Measurements from ENCODE around the gene ITPK1. TPM values are rescaled to one million over a fixed set of nuclear protein-coding genes. Genes with fewer than 3 reads are reported as not detected.

The ITPK1 gene
- total and polyA plus RNA-seq, 7 experiments from 2014 or later = 10.2 to 71.8 (median 21.3) TPM

GRCh38 chr14:92949496-92950192 is 166.1 kb downstream of the ITPK1 start:
- ATAC-seq (no peak), DNase-seq (no peak)
- H3K4me1 Mint-ChIP-seq = peaks cover 0 to 9% (median 5%) of the 10 kb centered on the region in 7 donors
- H3K36me3 Mint-ChIP-seq = peaks cover 0 to 33% (median 6%) of the 10 kb centered on the region in 5 donors
- POLR2A ChIA-PET = no interaction called here
- H3K4me3 ChIP-seq (ENCODE audit: low read length) = no peak overlapping the region
- intact Hi-C loops (cut with micrococcal nuclease) = no loop called here
- CTCF ChIA-PET = no interaction called here
- H3K4me1 ChIP-seq (ENCODE audit: control insufficient read depth in 2 of 2, insufficient read depth in 2 of 2, low read length in 2 of 2) = no peaks in the 10 kb centered on the region
- H3K9me3 Mint-ChIP-seq = peaks cover 0 to under 1% (median 0%) of the 10 kb centered on the region in 11 donors
- H3K27me3 ChIP-seq (ENCODE audit: control insufficient read depth in 2 of 2, insufficient read depth in 2 of 2, low read length in 2 of 2) = no peaks in the 10 kb centered on the region
- H3K36me3 ChIP-seq (ENCODE audit: control insufficient read depth in 2 of 3, insufficient read depth in 3 of 3, low read length in 3 of 3) = peaks cover 0 to 59% (median 0%) of the 10 kb centered on the region in 3 experiments
- H3K9me3 ChIP-seq (ENCODE audit: control insufficient read depth in 2 of 3, low read length in 3 of 3) = no peaks in the 10 kb centered on the region
- H3K4me3 Mint-ChIP-seq = no peak overlapping the region
- H3K27ac ChIP-seq (ENCODE audit: low read depth, low read length) = no peak overlapping the region
- no peak overlapping the region for H3K27ac Mint-ChIP-seq
- H3K27me3 Mint-ChIP-seq = no peaks in the 10 kb centered on the region

GRCh38 chr14:92948647-92949046 is 167.1 kb downstream of the ITPK1 start:
- no peaks in the 10 kb centered on the region for H3K27me3 Mint-ChIP-seq
- no peak overlapping the region for H3K4me3 Mint-ChIP-seq
- Histone ChIP-seq H3K9me3 (ENCODE audit: control insufficient read depth in 2 of 3, low read length in 3 of 3) (no peaks in the 10 kb centered on the region), H3K27me3 (ENCODE audit: control insufficient read depth in 2 of 2, insufficient read depth in 2 of 2, low read length in 2 of 2) (no peaks in the 10 kb centered on the region), H3K27ac (ENCODE audit: low read depth, low read length) (no peak overlapping the region), H3K36me3 (ENCODE audit: control insufficient read depth in 2 of 3, insufficient read depth in 3 of 3, low read length in 3 of 3) (peaks cover 0 to 68% (median 0%) of the 10 kb centered on the region in 3 experiments), H3K4me3 (ENCODE audit: low read length) (no peak overlapping the region), H3K4me1 (ENCODE audit: control insufficient read depth in 2 of 2, insufficient read depth in 2 of 2, low read length in 2 of 2) (no peaks in the 10 kb centered on the region)
- no peak for DNase-seq
- ChIA-PET CTCF (no interaction called here), POLR2A (no interaction called here)
- peaks cover 0 to 9% (median 5%) of the 10 kb centered on the region in 7 donors for H3K4me1 Mint-ChIP-seq
- no peak overlapping the region for H3K27ac Mint-ChIP-seq
- intact Hi-C loops (cut with micrococcal nuclease) = no loop called here
- peaks cover 0 to 2% (median 0%) of the 10 kb centered on the region in 11 donors for H3K9me3 Mint-ChIP-seq
- ATAC-seq = no peak
- H3K36me3 Mint-ChIP-seq = peaks cover 2 to 34% (median 6%) of the 10 kb centered on the region in 5 donors

- ChIA-PET POLR2A (no interaction called here), CTCF (interaction anchor here (0.7 kb wide), 1 partner anchor 185 kb away, joined by 3 read pairs; no protein-coding TSS in a partner anchor)
Observed at GRCh38 chr14:92946847-92947545, 168.7 kb downstream of the ITPK1 start.

GRCh38 chr14:92945959-92946846 is 169.5 kb downstream of the ITPK1 start:
- ATAC-seq = no peak

More at GRCh38 chr14:92946847-92947545, 168.7 kb downstream of the ITPK1 start:
- no peak overlapping the region for H3K4me3 Mint-ChIP-seq
- H3K27ac Mint-ChIP-seq = no peak overlapping the region
- H3K36me3 ChIP-seq (ENCODE audit: control insufficient read depth in 2 of 3, insufficient read depth in 3 of 3, low read length in 3 of 3) = peaks cover 0 to 76% (median 0%) of the 10 kb centered on the region in 3 experiments
- no peak overlapping the region for H3K27ac ChIP-seq (ENCODE audit: low read depth, low read length)
- peaks cover 2 to 44% (median 6%) of the 10 kb centered on the region in 5 donors for H3K36me3 Mint-ChIP-seq
- H3K27me3 ChIP-seq (ENCODE audit: control insufficient read depth in 2 of 2, insufficient read depth in 2 of 2, low read length in 2 of 2) = no peaks in the 10 kb centered on the region
- H3K4me1 ChIP-seq (ENCODE audit: control insufficient read depth in 2 of 2, insufficient read depth in 2 of 2, low read length in 2 of 2) = no peaks in the 10 kb centered on the region
- no peaks in the 10 kb centered on the region for H3K27me3 Mint-ChIP-seq
- ATAC-seq (no peak), DNase-seq (no peak)
- H3K9me3 ChIP-seq (ENCODE audit: control insufficient read depth in 2 of 3, low read length in 3 of 3) = no peaks in the 10 kb centered on the region
- peaks cover 0 to 4% (median 3%) of the 10 kb centered on the region in 7 donors for H3K4me1 Mint-ChIP-seq
- intact Hi-C loops (cut with micrococcal nuclease) = no loop called here
- H3K9me3 Mint-ChIP-seq = peaks cover 0 to 2% (median 0%) of the 10 kb centered on the region in 11 donors
- H3K4me3 ChIP-seq (ENCODE audit: low read length) = no peak overlapping the region

GRCh38 chr14:92945544-92945943 is 170.2 kb downstream of the ITPK1 start:
- DNase-seq (no peak), ATAC-seq (no peak)
- H3K27me3 Mint-ChIP-seq = no peaks in the 10 kb centered on the region
- no peak overlapping the region for H3K27ac ChIP-seq (ENCODE audit: low read depth, low read length)
- no peak overlapping the region for H3K4me3 ChIP-seq (ENCODE audit: low read length)
- H3K4me1 Mint-ChIP-seq = no peaks in the 10 kb centered on the region
- peaks cover 0 to 73% (median 0%) of the 10 kb centered on the region in 3 experiments for H3K36me3 ChIP-seq (ENCODE audit: control insufficient read depth in 2 of 3, insufficient read depth in 3 of 3, low read length in 3 of 3)
- POLR2A ChIA-PET = no interaction called here
- H3K27me3 ChIP-seq (ENCODE audit: control insufficient read depth in 2 of 2, insufficient read depth in 2 of 2, low read length in 2 of 2) = no peaks in the 10 kb centered on the region
- peaks cover 2 to 38% (median 8%) of the 10 kb centered on the region in 5 donors for H3K36me3 Mint-ChIP-seq
- intact Hi-C loops (cut with micrococcal nuclease) = no loop called here
- H3K9me3 ChIP-seq (ENCODE audit: control insufficient read depth in 2 of 3, low read length in 3 of 3) = no peaks in the 10 kb centered on the region
- CTCF ChIA-PET = interaction anchor here (0.9 kb wide), 1 partner anchor 187 kb away, joined by 3 read pairs; no protein-coding TSS in a partner anchor
- H3K4me1 ChIP-seq (ENCODE audit: control insufficient read depth in 2 of 2, insufficient read depth in 2 of 2, low read length in 2 of 2) = no peaks in the 10 kb centered on the region
- H3K27ac Mint-ChIP-seq = no peak overlapping the region
- H3K4me3 Mint-ChIP-seq = no peak overlapping the region
- H3K9me3 Mint-ChIP-seq = peaks cover 0 to 2% (median 0%) of the 10 kb centered on the region in 11 donors

More at GRCh38 chr14:92945959-92946846, 169.5 kb downstream of the ITPK1 start:
- no peak overlapping the region for H3K4me3 Mint-ChIP-seq
- Histone ChIP-seq H3K27ac (ENCODE audit: low read depth, low read length) (no peak overlapping the region), H3K27me3 (ENCODE audit: control insufficient read depth in 2 of 2, insufficient read depth in 2 of 2, low read length in 2 of 2) (no peaks in the 10 kb centered on the region), H3K36me3 (ENCODE audit: control insufficient read depth in 2 of 3, insufficient read depth in 3 of 3, low read length in 3 of 3) (peaks cover 0 to 77% (median 0%) of the 10 kb centered on the region in 3 experiments), H3K9me3 (ENCODE audit: control insufficient read depth in 2 of 3, low read length in 3 of 3) (no peaks in the 10 kb centered on the region), H3K4me3 (ENCODE audit: low read length) (no peak overlapping the region), H3K4me1 (ENCODE audit: control insufficient read depth in 2 of 2, insufficient read depth in 2 of 2, low read length in 2 of 2) (no peaks in the 10 kb centered on the region)
- H3K27ac Mint-ChIP-seq = no peak overlapping the region
- H3K36me3 Mint-ChIP-seq = peaks cover 2 to 44% (median 6%) of the 10 kb centered on the region in 5 donors
- intact Hi-C loops (cut with micrococcal nuclease) = no loop called here
- DNase-seq = no peak
- CTCF ChIA-PET = interaction anchor here (0.9 kb wide), 1 partner anchor 186 kb away, joined by 3 read pairs; no protein-coding TSS in a partner anchor
- no peaks in the 10 kb centered on the region for H3K27me3 Mint-ChIP-seq
- peaks cover 0 to 2% (median 0%) of the 10 kb centered on the region in 11 donors for H3K9me3 Mint-ChIP-seq
- no peaks in the 10 kb centered on the region for H3K4me1 Mint-ChIP-seq
- POLR2A ChIA-PET = no interaction called here

- H3K4me1 Mint-ChIP-seq = no peaks in the 10 kb centered on the region
- POLR2A ChIA-PET = no interaction called here
Observed at GRCh38 chr14:92944976-92945375, 170.7 kb downstream of the ITPK1 start.

More at GRCh38 chr14:92944976-92945375, 170.7 kb downstream of the ITPK1 start:
- Mint-ChIP-seq H3K4me3 (no peak overlapping the region), H3K27ac (no peak overlapping the region), H3K27me3 (no peaks in the 10 kb centered on the region), H3K9me3 (peaks cover 0 to 2% (median 0%) of the 10 kb centered on the region in 11 donors), H3K36me3 (peaks cover 2 to 35% (median 8%) of the 10 kb centered on the region in 5 donors)
- CTCF ChIA-PET = interaction anchor here (0.9 kb wide), 1 partner anchor 188 kb away, joined by 3 read pairs; no protein-coding TSS in a partner anchor
- Histone ChIP-seq H3K27me3 (ENCODE audit: control insufficient read depth in 2 of 2, insufficient read depth in 2 of 2, low read length in 2 of 2) (no peaks in the 10 kb centered on the region), H3K4me1 (ENCODE audit: control insufficient read depth in 2 of 2, insufficient read depth in 2 of 2, low read length in 2 of 2) (no peaks in the 10 kb centered on the region), H3K27ac (ENCODE audit: low read depth, low read length) (no peak overlapping the region), H3K4me3 (ENCODE audit: low read length) (no peak overlapping the region), H3K36me3 (ENCODE audit: control insufficient read depth in 2 of 3, insufficient read depth in 3 of 3, low read length in 3 of 3) (peaks cover 0 to 73% (median 0%) of the 10 kb centered on the region in 3 experiments), H3K9me3 (ENCODE audit: control insufficient read depth in 2 of 3, low read length in 3 of 3) (no peaks in the 10 kb centered on the region)
- intact Hi-C loops (cut with micrococcal nuclease) = no loop called here
- DNase-seq (no peak), ATAC-seq (no peak)
